C4-2B (cell line): Measurements from ENCODE around the gene TXNIP.

Experiments used
- H3K27ac ChIP-seq: fragments of 450-650 bp; 2 replicates; pipeline ENCODE4 v1.5.1; 2017
- ZFX ChIP-seq: fragments of 450-650 bp; IDR thresholded peaks from 2 replicates; pipeline ENCODE4 v1.6.1; 2017
- TF ChIP-seq, protein P1 (sequence below): fragments of 450-650 bp; conservative IDR thresholded peaks from 2 replicates; pipeline ENCODE4 v1.5.1; 2017; ENCODE audit warnings: mild to moderate bottlenecking

Gene TXNIP

DNA sequence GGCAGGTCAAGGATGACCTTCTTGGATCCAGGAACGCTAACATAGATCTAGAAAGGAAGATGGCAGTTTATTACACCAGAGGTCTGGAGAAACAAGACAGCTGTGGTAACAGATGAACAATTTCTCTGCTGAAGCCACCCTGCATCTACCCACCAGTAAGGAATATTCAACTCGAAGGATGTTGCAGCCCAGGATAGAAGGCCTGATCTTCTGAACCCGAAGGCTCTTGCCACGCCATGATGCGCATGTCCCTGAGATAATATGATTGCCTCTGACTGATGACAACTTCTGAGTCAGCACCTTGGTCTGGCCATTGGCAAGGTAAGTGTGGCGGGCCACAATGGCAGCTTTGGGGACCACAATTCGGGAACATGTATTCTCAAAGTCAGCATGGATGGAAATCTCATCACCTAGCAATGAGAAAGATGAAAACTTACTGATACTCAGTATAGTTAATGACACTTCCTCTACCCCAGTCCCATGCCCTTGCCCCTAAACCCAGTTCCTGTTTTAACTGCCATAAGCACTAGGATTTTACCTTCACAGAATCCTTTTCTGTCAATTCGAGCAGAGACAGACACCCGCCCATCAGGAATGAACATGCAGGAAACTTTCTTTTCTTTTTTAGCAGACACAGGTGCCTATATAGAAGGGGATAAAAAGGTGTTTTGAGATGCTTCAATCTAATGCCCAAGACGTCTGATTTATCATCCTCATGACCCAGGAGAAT, 1.8 kb downstream of the TXNIP start:
- TF ChIP-seq, protein P1, sequence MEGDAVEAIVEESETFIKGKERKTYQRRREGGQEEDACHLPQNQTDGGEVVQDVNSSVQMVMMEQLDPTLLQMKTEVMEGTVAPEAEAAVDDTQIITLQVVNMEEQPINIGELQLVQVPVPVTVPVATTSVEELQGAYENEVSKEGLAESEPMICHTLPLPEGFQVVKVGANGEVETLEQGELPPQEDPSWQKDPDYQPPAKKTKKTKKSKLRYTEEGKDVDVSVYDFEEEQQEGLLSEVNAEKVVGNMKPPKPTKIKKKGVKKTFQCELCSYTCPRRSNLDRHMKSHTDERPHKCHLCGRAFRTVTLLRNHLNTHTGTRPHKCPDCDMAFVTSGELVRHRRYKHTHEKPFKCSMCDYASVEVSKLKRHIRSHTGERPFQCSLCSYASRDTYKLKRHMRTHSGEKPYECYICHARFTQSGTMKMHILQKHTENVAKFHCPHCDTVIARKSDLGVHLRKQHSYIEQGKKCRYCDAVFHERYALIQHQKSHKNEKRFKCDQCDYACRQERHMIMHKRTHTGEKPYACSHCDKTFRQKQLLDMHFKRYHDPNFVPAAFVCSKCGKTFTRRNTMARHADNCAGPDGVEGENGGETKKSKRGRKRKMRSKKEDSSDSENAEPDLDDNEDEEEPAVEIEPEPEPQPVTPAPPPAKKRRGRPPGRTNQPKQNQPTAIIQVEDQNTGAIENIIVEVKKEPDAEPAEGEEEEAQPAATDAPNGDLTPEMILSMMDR: no peak
- TF ChIP-seq ZFX: no peak
- peak overlapping the region; percentile 15; the same call in 1 of the 2 replicates for H3K27ac ChIP-seq

DNA sequence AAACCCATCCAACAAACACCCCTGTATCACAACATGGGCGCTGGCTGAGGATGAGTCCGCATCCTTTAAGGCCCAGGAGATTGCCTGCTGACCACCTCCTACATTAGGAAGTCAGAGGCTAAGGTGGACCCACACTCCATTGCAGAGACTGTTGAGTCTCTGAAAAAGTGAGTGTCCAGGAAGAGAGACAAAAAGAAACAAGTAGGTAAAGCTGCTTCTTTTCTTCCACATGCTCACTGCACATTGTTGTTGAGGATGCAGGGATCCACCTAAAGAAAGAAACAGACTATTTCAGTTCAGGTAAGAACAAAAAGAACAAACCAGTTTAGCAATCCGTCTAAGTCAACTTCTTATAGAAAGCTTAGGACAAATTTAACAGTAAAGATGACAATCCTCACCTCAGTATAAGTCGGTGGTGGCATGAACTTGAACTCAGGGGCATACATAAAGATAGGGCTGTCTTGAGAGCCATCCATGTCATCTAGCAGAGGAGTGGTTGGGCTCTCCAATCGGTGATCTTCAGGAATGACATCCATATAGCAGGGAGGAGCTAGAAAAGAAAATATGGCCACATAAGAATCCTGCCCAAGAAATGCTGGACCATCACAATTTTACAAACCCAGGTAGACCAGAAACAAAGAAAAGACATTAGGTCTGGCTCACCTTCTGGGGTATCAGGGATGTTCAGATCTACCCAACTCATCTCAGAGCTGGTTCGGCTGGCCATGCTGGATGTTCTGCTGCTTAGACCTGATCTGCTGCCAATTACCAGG, 2.6 kb downstream of the TXNIP start:
- peak overlapping the region; percentile 15; the same call in 1 of the 2 replicates for H3K27ac ChIP-seq
- TF ChIP-seq, protein P1: no peak
- TF ChIP-seq ZFX: no peak

DNA sequence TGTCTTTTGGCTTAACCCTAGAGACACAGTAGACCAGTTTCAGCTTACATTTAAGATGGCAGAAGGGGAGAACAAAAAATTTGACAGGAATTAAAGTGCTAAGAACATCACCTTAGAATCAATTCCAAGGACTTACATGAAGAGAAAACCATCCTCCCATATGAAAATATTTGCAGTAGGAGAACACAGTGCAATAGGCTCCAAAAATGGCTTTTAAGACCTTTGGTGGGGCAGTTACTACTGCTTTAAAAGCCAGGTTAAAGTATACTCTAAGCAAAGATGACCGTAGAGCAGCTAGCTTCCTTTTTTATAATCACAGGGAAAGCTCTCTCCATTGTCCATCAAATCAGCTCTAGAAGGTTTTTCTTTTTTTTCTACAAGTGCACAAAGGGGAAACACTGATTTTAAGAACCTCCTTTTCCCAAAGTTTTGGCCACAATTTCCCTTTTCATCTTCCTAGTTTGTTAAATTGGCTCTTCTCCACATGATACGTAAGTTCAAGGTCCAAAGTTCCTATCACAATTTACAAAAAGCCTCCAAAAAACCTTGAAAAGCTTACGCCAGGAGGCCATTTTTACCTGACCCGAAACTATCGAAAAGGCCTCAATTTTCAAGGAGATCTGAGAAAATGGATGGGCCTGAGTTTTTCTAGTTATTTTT, 3.3 kb downstream of the TXNIP start:
- H3K27ac ChIP-seq: no peak overlapping the region; the same call in 1 of the 2 replicates
- TF ChIP-seq, protein P1: no peak
- no peak for TF ChIP-seq ZFX

DNA sequence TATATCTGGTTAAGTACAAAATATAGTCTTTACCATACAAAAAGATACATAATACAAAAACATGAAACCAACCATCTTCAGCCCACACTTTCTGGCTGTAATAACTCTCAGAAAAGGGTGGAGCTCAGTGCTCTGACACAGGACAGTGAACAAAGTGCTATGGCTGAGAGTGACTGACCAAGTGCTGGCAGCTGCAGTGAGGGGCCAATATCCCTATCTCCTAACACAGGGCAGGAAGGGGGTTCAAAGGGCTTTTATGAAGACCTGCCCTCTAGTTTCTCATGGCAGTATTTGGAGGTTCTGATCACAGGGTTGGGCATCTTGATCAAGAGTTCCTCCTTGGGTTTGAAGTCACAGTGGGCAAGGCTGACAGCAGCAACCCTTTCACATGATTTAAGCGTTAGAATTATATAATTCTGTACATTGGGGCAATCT, 3.9 kb downstream of the TXNIP start:
- no peak for TF ChIP-seq ZFX
- TF ChIP-seq, protein P1: no peak
- H3K27ac ChIP-seq: no peak overlapping the region

DNA sequence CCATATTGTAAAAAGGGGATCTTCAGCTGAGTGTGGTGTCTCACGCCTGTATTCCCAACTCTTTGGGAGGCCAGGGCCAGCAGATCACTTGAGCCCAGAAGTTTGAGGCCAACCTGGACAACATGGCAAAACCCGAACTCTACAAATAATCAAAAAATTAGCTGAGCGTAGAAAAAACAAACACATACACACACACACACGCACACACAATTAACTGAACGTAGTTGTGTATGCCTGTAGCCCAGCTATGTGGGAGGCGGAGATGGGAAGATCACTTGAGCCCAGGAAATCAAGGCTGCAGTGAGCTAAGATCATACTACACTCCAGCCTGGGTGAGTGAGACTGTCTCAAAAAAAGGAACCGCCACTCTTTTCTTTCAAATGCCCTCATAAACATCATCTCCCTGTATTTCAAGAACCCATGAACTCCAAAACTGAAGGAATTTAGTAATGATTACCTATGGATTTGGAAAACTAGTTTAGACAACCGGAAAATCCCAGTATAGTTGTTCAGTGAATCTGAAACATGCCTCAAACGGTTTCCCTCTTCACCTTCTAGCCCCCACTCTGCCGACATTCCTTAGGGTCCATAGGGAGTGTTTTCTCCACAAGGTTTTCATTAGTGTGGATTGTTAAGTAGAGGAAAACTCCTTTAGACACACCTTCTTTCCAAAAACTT, 4.5 kb downstream of the TXNIP start:
- no peak overlapping the region for H3K27ac ChIP-seq

DNA sequence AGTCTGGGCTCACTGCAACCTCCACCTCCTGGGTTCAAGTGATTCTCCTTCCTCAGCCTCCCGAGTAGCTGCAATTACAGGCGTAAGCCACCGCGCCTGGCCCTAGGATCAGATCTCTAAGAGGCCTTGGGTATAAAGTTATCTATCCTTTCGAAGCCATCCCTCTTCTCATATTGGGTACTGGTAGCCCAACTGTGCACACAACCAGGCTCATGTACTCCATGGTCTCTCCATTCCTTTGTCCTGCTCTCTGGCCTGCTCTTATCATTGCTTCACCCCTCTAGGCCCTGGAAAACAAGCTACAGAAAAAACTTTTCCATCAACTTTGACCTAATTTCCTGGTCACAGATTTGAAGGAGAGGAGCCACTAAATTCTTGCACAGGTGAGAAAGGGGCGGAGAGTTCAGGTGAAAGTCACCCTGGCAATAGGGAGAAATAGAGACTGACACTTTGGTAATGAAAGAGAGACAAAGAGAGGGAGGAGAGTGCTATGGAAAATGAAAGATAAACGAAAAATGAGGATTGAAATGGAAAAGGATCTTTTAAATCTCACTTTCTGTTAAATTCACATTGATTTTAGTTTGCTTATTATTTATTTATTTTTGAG, 6.0 kb downstream of the TXNIP start:
- H3K27ac ChIP-seq: no peak overlapping the region
- TF ChIP-seq, protein P1: no peak
- TF ChIP-seq ZFX: no peak

More for the DNA sequence above, 4.5 kb downstream of the TXNIP start:
- TF ChIP-seq ZFX: no peak
- TF ChIP-seq, protein P1: no peak
